ENCODE data around the gene CCDC177.

CCDC177 gene

GRCh38 chr14:69527635-69528034 is 47.0 kb downstream of the CCDC177 start:
- no peak for DNase-seq

GRCh38 chr14:69525896-69526295 is 48.8 kb downstream of the CCDC177 start:
- DNase-seq, result no peak

GRCh38 chr14:69522026-69522425 is 52.6 kb downstream of the CCDC177 start:
- no peak for DNase-seq
